ENCODE measurements around the gene LPA.
"Not testable (repeated sequence)": the region's sequence is repeated elsewhere in the genome, so short reads cannot be mapped to it uniquely, and the experiment has no call there.

The LPA gene

GRCh38 chr6:160664198-160664597, at the start of gene LPA:
LPA (minus strand) TSS chr6:160664275; CDS start chr6:160664214, 61 bp downstream.
- not testable (repeated sequence) for DNase-seq

- not testable (repeated sequence) for DNase-seq
These were observed 44.9 kb upstream of the LPA start for GRCh38 chr6:160708993-160709392.

DNA sequence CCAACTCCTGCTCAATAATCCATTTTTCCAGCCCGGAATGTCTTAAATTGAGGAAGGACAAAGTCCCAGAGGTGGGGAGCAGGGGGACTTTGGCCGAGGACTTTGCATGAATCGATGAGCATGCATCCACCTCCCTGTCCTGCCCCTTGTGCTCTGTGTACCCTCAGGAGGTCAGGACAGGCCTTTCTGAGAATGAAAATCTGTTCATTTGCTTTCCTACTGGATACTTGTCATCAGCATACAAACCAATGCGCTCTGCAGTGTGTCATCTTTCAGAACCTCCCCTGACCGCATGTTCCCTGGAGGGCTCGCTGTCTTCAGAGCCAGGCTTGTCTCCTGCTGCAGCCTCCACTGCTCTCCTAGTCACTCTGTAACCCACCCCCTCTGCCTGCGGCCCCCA, 40.6 kb upstream of the LPA start:
- DNase-seq: not testable (repeated sequence)

DNA sequence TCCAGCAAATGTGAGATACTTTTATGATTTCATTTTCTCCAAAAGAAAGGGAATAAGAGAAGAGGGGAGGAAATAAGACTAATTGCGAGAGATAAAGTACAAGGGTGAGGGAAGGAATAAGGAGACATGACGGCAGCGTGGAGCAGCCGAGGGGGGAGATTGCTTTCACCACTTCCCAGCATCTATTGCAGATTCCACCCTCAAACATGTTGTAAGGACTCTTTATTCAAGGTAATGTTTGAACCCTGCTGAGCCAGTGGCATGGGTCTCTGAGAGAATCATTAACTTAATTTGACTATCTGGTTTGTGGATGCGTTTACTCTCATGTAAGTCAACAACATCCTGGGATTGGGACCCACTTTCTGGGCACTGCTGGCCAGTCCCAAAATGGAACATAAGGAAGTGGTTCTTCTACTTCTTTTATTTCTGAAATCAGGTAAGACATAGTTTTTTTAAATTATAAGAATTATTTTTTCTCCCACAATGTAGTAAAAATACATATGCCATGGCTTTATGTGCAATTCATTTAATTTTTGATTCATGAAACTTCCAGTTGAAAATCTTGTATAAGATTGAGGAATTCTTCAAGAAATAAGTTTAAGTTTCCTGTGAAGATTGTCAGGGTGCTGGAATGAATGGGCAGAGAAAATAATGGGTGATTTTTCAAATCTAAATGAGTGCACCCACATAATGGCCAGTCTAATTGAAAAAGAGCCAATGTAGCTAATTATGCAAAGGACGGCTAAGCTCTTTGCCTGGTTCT, 38.0 kb upstream of the LPA start, which contains the start of gene PLG:
Gene PLG, plus strand, starts transcription at position 327 of the 763 bp plus-strand sequence. Its CDS starts 61 bp downstream, at position 388.
- DNase-seq: not testable (repeated sequence)

DNA sequence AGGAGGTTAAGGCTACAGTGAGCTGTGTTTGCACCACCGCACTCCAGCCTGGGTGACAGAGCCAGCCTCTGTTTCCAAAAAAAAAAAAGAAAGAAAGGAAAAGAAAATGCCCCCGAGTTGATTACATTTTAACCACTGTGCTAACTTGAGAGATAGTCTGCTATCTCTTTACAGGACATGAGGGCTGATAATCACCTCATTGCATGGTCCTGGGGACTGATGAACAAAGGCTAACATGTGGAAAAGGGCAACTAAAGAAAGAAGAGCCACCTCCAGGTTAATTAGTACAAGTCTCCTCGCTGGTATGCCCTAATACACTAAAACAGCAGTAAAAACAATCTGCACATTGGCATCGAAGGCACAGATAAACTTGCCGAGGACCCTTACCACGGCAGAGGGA, 33.8 kb upstream of the LPA start:
- DNase-seq: no peak

DNA sequence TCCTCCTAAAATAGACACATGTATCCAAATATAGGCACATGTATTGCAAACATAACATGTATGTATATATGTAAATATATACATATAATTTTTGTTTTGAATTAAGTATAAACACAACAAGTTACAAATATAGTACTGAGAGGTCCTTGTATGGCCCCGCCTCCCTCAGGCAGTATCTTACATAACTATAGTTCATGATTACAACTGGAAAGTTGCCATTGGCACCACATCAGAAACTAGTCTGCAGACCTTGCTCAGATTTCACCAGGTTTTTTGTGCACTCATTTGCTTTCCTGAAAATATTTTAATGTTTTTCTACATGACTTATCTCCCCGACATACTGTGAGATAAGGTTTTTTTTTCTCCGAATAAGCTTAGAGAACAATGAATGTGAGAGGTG, 32.8 kb upstream of the LPA start:
- DNase-seq: not testable (repeated sequence)

DNA sequence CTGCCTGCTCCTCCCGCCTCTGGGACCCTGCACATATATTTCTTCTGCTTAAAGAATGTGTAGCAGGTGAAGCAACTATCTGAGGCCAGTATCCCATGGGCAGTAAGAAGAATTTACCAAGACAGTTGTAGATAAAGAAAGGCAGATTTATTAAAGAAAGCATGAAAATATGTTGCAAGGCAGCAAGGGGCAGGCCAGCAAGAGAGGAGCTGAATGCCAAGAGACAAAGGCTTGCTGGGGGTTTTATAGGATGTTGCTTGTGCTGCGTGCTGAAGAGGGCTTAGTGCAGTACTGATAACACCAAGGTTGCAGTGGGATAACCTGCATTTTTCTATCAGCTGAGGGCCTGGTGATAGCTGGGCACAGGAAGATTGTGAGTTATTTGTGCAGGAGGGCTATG, 31.5 kb upstream of the LPA start:
- DNase-seq: not testable (repeated sequence)

- DNase-seq: not testable (repeated sequence)
These were observed 30.9 kb upstream of the LPA start for GRCh38 chr6:160695025-160695424.

DNA sequence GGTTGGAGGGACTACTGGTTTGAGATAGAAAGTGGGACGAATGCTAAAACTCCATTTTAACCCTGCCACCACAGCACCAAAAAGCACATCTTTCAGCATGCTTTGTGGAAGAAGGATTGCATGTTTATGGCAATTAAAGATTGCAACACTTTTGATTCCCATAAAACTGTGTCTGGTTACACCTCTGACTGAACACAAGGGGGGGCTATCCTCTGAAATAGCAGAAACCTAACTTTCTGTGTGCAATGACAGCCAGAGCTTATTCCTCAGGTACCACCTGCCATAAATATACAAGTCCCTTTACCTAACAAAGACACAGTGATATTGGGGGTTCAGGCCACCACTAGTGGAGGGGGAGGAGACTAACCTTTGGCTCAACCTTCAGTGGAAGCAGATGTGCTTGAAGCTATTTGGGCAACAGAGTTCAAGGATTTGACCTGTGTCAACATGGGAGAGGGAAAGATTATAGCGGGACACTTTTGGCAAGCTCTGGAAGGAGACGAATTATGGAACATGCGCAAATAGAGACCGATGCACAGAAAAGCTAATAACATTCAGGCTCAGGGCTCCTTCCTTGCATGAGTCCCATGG, 28.4 kb upstream of the LPA start:
- DNase-seq: no peak

DNA sequence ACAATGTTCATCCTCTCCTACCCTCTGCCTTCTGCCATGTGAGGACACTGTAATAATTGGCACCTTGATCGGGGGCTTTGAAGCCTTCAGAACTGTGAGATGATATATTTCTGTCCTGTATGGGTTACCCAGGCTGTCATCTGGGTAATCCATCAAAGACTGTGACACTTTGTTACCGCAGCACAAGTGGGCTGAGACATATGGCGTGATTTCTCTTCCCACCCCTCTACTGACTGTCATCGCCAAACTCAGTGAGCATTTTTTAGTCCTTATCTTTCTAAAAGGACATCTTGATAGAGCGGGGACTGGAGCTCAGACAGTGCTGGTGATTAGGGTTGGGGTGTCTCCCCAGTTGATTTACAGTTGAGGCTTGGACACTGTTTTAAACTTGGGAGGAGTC, 27.5 kb upstream of the LPA start:
- DNase-seq: no peak

- no peak for DNase-seq
These were observed 26.4 kb upstream of the LPA start for GRCh38 chr6:160690458-160690857.

DNA sequence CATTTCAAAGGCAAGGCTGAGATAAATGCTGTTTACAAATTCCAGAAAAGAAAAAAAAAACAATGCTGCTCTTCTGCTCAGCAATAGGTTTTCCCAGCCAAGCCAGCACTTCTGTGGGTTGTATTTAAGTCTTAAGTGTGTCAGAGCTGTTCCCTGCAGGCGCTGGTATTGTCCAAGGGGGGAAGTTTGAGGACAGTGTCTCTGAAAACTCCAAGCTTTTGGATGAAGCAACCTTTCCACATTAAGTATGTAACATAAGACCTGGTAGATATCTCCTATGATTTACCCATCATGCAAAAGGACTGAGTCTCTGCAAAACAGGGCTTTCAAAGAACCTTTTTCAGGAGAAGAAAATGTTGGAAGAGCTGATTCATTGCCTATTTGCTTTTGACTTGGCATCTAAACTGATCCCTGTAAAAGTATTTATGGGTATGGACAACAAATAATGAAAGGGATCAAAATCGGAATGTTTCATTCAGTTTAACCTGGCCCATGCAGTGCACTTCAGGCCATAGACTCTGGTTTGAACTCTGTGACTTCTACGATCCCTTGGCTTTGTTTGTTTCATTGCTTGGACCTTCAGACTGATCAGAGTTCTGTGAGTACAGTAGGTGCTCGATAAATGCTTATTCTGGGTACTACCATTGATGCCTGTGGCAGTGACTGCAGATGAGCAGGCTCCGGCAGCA, 21.8 kb upstream of the LPA start:
- DNase-seq: no peak

GRCh38 chr6:160685101-160685761, 21.2 kb upstream of the LPA start:
- not testable (repeated sequence) for DNase-seq

DNA sequence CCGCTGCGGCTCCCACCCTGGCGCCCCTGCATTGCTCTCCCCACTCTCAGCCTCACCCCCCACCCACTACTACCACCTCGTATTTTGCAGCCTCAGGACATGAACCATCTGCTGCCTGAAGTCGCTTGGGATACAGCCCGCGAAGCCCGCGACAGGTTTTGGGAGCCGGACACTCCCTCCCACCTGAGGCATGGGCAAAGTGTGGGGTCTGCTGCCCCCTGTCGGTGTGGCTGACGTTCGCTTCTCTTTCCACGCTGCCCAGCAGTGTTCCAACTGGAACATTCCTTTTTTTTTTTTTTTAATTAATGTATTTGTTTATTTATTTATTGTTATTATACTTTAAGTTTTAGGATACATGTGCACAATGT, 15.3 kb upstream of the LPA start:
- no peak for DNase-seq

- DNase-seq: no peak
These were observed 14.8 kb upstream of the LPA start for GRCh38 chr6:160678744-160679401.

GRCh38 chr6:160678230-160678629, 14.2 kb upstream of the LPA start:
- DNase-seq: no peak

DNA sequence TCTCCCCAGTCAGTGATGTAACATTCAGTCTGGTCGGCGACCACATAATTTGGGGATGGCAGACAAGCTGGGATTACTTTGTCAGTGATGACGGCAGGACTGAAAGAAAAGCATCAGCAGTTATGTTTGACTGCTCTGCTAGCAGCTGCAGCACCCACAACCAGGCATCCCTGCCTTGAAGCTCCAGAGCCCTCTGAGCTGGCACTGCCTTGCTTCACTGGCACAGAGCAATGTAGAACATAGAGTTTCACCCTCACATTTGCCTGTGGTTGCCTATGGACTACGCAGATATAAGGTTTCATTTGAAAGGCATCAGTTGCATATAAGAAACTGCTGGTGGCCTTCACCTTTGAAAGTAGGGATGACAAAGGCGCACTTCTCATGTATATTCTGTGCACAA, 12.3 kb upstream of the LPA start:
- not testable (repeated sequence) for DNase-seq

- no peak for DNase-seq
These were observed 4.5 kb upstream of the LPA start for GRCh38 chr6:160668589-160668988.

DNA sequence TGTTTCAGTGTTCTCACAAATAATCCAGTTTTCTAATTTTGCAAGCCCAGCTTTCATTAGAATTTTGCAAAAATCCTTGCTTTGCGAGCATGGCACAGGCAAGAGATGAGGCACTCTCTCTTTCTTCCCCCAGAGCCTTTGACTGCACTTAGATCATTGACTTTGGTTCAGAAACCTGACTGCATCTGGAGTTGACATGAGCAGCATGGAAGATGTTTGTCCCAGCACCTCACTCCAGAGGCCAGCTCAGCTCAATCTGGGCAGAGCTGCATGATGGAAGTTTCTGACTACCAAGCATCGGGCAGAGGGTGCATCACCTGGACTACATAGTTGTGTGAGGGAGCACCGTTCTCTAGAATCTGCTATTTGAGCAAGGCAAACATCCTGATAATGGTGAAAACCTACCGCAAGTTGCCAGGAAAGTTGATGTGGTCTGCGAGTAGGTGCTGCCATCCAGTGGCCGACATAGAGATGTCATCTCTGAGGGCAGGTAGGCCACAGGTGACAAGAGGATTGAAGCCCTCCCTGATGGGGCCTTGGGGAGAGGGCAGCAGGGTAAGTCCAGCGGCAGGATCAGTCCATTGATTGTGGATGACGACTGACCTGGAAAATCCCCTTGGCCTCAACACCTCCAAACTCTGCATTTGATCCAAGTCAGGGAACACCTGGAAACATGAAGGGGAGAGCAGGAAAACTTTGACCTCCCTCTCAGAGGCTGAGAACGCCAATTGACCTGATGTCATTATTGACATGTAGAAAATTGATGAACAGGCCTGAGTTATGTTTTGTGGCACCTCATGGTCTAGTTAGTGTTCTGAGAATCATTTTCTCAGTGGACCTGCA, 3.8 kb upstream of the LPA start:
- peak in 1 of 2 experiments; percentile 9 for DNase-seq

DNA sequence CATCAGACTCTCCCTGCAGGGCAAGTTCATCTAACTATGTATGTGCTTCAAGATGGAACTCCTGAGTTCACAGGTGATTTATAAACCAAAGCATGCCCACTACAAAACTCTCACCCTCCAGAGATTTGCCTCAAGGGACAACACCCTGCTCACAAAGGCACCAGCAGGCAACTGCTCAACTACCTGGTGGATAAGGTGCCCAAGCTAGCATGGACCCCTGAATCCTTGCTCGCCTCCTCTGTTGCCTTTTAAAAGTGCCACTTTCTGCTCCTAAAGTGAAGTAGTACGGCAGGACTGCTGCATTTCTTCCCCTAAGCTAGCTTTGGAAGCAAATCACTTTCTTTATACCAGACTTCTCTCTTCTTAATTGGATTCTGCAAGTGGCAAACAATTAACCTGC, 1.2 kb downstream of the LPA start:
- no peak for DNase-seq

DNA sequence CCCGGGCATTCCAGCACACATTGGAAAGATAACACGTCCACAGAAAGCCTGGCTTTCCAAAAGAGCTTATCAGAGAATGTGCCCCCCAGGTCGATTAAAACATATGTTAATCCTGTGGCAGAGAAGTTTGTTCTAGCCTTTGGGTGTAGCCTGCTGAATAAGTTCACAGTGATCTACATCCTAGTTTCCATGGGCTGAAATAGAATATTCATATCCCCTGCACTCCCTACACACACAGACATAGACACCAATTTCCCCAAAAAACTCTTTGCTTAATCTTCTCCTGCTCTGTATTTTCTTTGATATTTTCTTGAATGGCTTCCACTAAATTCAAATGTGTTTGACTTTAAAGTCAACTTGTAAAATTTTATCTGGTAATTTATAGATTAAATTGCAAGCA, 1.6 kb downstream of the LPA start:
- DNase-seq: no peak

GRCh38 chr6:160661216-160661615, 2.9 kb downstream of the LPA start:
- DNase-seq: no peak
